ENCODE data around the gene GDPD1.
"Not testable (repeated sequence)": the region's sequence is repeated elsewhere in the genome, so short reads cannot be mapped to it uniquely, and the experiment has no call there.

Gene GDPD1

DNA sequence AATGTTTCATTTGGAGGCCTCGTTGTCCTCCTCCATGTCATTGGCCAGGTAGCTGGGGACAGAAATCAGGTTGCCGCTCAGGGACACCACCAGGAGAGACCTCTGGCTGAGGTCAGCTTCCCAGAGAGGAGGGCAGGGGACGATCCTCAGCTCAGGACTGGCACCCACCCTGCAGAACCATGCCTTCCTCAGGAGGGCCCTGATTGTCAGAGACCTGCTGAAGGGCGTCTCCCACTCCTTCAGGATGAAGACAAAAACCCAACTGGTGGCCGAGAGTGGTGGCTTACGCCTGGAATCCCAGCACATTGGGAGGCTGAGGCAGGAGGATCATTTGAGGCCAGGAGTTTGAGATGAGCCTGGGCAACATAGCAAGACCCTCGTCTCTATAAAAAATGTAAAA is 45.2 kb upstream of the GDPD1 start:
- Histone ChIP-seq H3F3A (ENCODE audit: control insufficient read depth, insufficient read depth) (no peaks in the 10 kb centered on the region), H3K27me3 (ENCODE audit: control insufficient read depth, low read length) (no peaks in the 10 kb centered on the region), H3K79me2 (ENCODE audit: control insufficient read depth, low read length) (peaks cover 38% of the 10 kb centered on the region), H4K20me1 (ENCODE audit: control insufficient read depth, insufficient read depth, low read depth, low read length) (no peaks in the 10 kb centered on the region), H3K27ac (ENCODE audit: low read depth, low read length) (no peak overlapping the region), H3K4me2 (ENCODE audit: low read length) (no peak overlapping the region), H3K4me1 (ENCODE audit: control insufficient read depth, low read length) (peaks cover 5% of the 10 kb centered on the region), H3K9me2 (replicated peaks; ENCODE audit: control insufficient read depth, low read length) (no peaks in the 10 kb centered on the region), H3K4me3 (ENCODE audit: low read length) (no peak overlapping the region), H3K36me3 (ENCODE audit: control insufficient read depth, low read length) (peaks cover 47% of the 10 kb centered on the region), H3K9me3 (ENCODE audit: control insufficient read depth, insufficient read depth, low read length) (no peaks in the 10 kb centered on the region)
- no peak for TF ChIP-seq EZH2phosphoT487 (IDR thresholded peaks at IDR 0.05; ENCODE audit: borderline replicate concordance, low read length)
- TF ChIP-seq CTCF (IDR thresholded peaks at IDR 0.05; ENCODE audit: low read depth, low read length, poor library complexity, severe bottlenecking) = no peak

GRCh38 chr17:59178266-59178985 is 41.9 kb upstream of the GDPD1 start:
- H4K20me1 ChIP-seq (ENCODE audit: control insufficient read depth, insufficient read depth, low read depth, low read length) = no peaks in the 10 kb centered on the region
- H3K4me2 ChIP-seq (ENCODE audit: low read length) = no peak overlapping the region
- no peaks in the 10 kb centered on the region for H3F3A ChIP-seq (ENCODE audit: control insufficient read depth, insufficient read depth)
- H3K36me3 ChIP-seq (ENCODE audit: control insufficient read depth, low read length) = peaks cover 31% of the 10 kb centered on the region
- TF ChIP-seq EZH2phosphoT487 (IDR thresholded peaks at IDR 0.05; ENCODE audit: borderline replicate concordance, low read length) (no peak), CTCF (IDR thresholded peaks at IDR 0.05; ENCODE audit: low read depth, low read length, poor library complexity, severe bottlenecking) (no peak)
- no peaks in the 10 kb centered on the region for H3K9me2 ChIP-seq (replicated peaks; ENCODE audit: control insufficient read depth, low read length)
- peaks cover 5% of the 10 kb centered on the region for H3K4me1 ChIP-seq (ENCODE audit: control insufficient read depth, low read length)
- no peak overlapping the region for H3K4me3 ChIP-seq (ENCODE audit: low read length)
- H3K27ac ChIP-seq (ENCODE audit: low read depth, low read length) = no peak overlapping the region
- H3K27me3 ChIP-seq (ENCODE audit: control insufficient read depth, low read length) = no peaks in the 10 kb centered on the region
- no peaks in the 10 kb centered on the region for H3K9me3 ChIP-seq (ENCODE audit: control insufficient read depth, insufficient read depth, low read length)
- H3K79me2 ChIP-seq (ENCODE audit: control insufficient read depth, low read length) = peaks cover 40% of the 10 kb centered on the region

DNA sequence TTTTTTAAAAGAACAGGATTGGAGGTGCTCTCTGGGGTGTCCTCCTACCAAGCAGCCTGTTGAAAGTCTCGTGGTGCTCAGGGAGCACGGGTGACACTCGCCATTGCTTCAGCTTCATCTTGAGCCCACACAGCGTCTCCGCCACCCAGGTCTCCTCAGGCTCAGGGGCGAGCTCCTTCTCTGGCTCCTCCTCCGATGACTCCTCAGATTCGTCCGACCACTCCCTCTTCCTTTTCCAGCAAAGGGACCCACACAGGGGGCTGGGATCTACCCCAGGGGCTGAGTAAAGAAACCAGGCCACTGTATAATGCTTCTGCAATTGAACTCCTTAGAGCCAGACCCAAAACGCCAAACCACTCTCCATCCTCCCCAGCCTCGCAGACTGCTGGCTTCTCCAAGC is 40.7 kb upstream of the GDPD1 start:
- H3K4me2 ChIP-seq (ENCODE audit: low read length); H3K27me3 ChIP-seq (ENCODE audit: control insufficient read depth, low read length); H3K9me2 ChIP-seq (replicated peaks; ENCODE audit: control insufficient read depth, low read length); H4K20me1 ChIP-seq (ENCODE audit: control insufficient read depth, insufficient read depth, low read depth, low read length); H3K27ac ChIP-seq (ENCODE audit: low read depth, low read length); H3K4me3 ChIP-seq (ENCODE audit: low read length); H3F3A ChIP-seq (ENCODE audit: control insufficient read depth, insufficient read depth); H3K9me3 ChIP-seq (ENCODE audit: control insufficient read depth, insufficient read depth, low read length): not testable (repeated sequence)
- peaks cover 26% of the 10 kb centered on the region for H3K36me3 ChIP-seq (ENCODE audit: control insufficient read depth, low read length)
- peaks cover 15% of the 10 kb centered on the region for H3K4me1 ChIP-seq (ENCODE audit: control insufficient read depth, low read length)
- H3K79me2 ChIP-seq (ENCODE audit: control insufficient read depth, low read length) = peaks cover 33% of the 10 kb centered on the region

DNA sequence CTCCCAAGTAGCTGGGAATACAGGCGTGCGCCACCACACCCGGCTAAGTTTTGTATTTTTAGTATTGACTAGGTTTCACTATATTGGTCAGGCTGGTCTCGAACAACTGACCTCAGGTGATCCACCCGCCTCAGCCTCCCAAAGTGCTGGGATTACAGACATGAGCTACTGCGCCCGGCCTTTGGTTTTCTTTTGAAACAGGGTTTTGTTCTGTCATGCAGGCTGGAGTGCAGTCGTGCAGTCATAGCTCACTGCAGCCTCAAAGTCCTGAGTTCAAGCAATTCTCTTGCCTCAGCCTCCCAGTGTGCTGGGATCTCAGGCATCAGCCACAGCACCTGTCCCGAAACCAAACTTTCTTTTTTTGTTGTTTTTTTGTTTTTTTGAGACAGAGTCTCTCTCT is 39.7 kb upstream of the GDPD1 start:
- peaks cover 26% of the 10 kb centered on the region for H3K79me2 ChIP-seq (ENCODE audit: control insufficient read depth, low read length)
- H3K4me2 ChIP-seq (ENCODE audit: low read length) = no peak overlapping the region
- no peak overlapping the region for H3K27ac ChIP-seq (ENCODE audit: low read depth, low read length)
- TF ChIP-seq EZH2phosphoT487 (IDR thresholded peaks at IDR 0.05; ENCODE audit: borderline replicate concordance, low read length) = no peak
- TF ChIP-seq CTCF (IDR thresholded peaks at IDR 0.05; ENCODE audit: low read depth, low read length, poor library complexity, severe bottlenecking) = no peak
- H3K4me1 ChIP-seq (ENCODE audit: control insufficient read depth, low read length) = peaks cover 25% of the 10 kb centered on the region
- H3F3A ChIP-seq (ENCODE audit: control insufficient read depth, insufficient read depth) = peaks cover 3% of the 10 kb centered on the region
- H3K9me3 ChIP-seq (ENCODE audit: control insufficient read depth, insufficient read depth, low read length) = no peaks in the 10 kb centered on the region
- H3K4me3 ChIP-seq (ENCODE audit: low read length) = no peak overlapping the region
- peaks cover 27% of the 10 kb centered on the region for H3K36me3 ChIP-seq (ENCODE audit: control insufficient read depth, low read length)
- H4K20me1 ChIP-seq (ENCODE audit: control insufficient read depth, insufficient read depth, low read depth, low read length) = no peaks in the 10 kb centered on the region
- no peaks in the 10 kb centered on the region for H3K9me2 ChIP-seq (replicated peaks; ENCODE audit: control insufficient read depth, low read length)
- H3K27me3 ChIP-seq (ENCODE audit: control insufficient read depth, low read length) = no peaks in the 10 kb centered on the region

Measured in DOHH2 (cell line).